Measurements from ENCODE around the gene POLDIP2. TPM values are rescaled to one million over a fixed set of nuclear protein-coding genes. Genes with fewer than 3 reads are reported as not detected.

Gene POLDIP2
- total and polyA plus RNA-seq, 11 donors = 97.8 to 194 (median 163) TPM

DNA sequence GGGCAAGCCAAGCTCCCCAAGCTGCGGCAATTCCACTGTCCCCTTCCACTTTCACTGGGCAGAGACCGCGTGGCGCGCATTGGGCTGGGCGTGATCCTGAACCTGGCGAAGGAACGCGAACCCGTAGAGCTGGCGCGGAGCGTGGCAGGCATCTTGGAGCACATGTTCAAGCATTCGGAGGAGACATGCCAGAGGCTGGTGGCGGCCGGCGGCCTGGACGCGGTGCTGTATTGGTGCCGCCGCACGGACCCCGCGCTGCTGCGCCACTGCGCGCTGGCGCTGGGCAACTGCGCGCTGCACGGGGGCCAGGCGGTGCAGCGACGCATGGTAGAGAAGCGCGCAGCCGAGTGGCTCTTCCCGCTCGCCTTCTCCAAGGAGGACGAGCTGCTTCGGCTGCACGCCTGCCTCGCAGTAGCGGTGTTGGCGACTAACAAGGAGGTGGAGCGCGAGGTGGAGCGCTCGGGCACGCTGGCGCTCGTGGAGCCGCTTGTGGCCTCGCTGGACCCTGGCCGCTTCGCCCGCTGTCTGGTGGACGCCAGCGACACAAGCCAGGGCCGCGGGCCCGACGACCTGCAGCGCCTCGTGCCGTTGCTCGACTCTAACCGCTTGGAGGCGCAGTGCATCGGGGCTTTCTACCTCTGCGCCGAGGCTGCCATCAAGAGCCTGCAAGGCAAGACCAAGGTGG is 24.0 kb upstream of the POLDIP2 start:
- no peak for TF ChIP-seq POLR2A (IDR thresholded peaks at IDR 0.05)
- TF ChIP-seq, protein P1, sequence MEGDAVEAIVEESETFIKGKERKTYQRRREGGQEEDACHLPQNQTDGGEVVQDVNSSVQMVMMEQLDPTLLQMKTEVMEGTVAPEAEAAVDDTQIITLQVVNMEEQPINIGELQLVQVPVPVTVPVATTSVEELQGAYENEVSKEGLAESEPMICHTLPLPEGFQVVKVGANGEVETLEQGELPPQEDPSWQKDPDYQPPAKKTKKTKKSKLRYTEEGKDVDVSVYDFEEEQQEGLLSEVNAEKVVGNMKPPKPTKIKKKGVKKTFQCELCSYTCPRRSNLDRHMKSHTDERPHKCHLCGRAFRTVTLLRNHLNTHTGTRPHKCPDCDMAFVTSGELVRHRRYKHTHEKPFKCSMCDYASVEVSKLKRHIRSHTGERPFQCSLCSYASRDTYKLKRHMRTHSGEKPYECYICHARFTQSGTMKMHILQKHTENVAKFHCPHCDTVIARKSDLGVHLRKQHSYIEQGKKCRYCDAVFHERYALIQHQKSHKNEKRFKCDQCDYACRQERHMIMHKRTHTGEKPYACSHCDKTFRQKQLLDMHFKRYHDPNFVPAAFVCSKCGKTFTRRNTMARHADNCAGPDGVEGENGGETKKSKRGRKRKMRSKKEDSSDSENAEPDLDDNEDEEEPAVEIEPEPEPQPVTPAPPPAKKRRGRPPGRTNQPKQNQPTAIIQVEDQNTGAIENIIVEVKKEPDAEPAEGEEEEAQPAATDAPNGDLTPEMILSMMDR (IDR thresholded peaks at IDR 0.05) = peak in 4 of 12 donors; percentile 7 to 25 (median 16)
- Histone ChIP-seq H3K27me3 (peaks cover 0 to 8% (median 0%) of the 10 kb centered on the region in 9 donors), H3K36me3 (peaks cover 0 to under 1% (median 0%) of the 10 kb centered on the region in 9 donors), H3K4me1 (peaks cover 0 to 25% (median 4%) of the 10 kb centered on the region in 12 donors), H3K27ac (no peak overlapping the region), H3K9me3 (no peaks in the 10 kb centered on the region), H3K4me3 (peak overlapping the region in 8 of 12 donors; percentile 2 to 25 (median 10))
- DNase-seq (no peak), ATAC-seq (peak in 3 of 4 donors; percentile 27 to 35 (median 29))
- WGBS, 4 donors = 18 to 37% (median 35%) methylated on average over 55 to 72 of the region's 72 CpGs
- intact Hi-C loops (cut with DNase I) = no loop called here

DNA sequence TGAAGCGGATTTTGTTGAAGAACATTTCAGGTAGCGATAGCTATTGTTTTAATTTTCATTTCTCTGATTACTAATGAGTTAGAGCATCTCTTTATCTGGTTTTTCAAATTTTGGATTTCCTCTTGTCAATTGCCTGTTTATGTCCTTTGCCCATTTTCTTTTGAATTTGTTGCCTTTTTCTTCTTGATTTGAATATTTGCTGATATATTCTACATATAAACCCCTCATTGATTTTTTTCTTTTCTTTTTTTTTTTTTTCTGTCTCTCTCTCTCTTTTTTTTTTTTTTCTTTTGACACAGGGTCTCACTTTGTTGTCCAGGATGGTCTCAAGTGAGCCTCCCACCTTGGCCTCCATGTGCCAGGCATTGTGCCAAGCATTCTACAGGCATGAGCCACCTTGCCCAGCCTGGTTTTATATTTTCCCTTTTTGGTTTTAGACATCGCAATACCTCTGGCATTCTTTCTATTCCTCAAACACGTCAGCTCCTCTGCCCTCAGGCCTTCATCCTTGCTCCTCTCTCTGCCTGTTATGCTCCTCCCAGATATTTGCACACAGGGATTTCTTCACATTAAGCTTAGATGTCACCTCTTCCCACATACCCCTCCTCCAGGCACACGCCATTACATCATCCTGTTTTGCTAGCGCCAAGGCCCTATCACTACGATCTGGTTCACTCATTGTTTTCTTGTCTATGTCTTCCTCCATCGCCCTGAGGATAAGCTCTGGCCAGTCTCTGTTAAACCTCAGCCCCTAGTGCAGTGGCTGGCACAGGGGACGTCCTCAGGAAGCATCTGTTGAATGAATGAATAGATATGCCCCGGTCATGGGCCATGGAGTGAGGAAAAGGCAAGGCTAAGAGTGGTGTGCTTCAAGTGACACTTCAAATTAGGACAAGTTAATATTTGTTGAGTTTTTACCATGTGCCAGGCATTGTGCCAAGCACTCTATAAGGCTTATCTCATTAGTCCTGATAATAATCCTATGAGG is 22.8 kb upstream of the POLDIP2 start:
- Histone ChIP-seq H3K27ac (no peak overlapping the region), H3K27me3 (peaks cover 0 to 8% (median 0%) of the 10 kb centered on the region in 9 donors), H3K4me3 (no peak overlapping the region), H3K4me1 (peaks cover 0 to 24% (median 4%) of the 10 kb centered on the region in 12 donors), H3K36me3 (no peaks in the 10 kb centered on the region), H3K9me3 (no peaks in the 10 kb centered on the region)
- intact Hi-C loops (cut with DNase I) = loop anchor here in 1 of 10 donors (10.0 kb wide), 1 partner anchor 65 kb away; the partner anchor contains the start of gene TMEM97
- no peak for TF ChIP-seq POLR2A (IDR thresholded peaks at IDR 0.05)
- TF ChIP-seq, protein P1 (IDR thresholded peaks at IDR 0.05) = no peak
- no peak for ATAC-seq
- WGBS, 4 donors = 72 to 78% (median 75%) methylated on average over 10 of the region's 10 CpGs
- DNase-seq = no peak

DNA sequence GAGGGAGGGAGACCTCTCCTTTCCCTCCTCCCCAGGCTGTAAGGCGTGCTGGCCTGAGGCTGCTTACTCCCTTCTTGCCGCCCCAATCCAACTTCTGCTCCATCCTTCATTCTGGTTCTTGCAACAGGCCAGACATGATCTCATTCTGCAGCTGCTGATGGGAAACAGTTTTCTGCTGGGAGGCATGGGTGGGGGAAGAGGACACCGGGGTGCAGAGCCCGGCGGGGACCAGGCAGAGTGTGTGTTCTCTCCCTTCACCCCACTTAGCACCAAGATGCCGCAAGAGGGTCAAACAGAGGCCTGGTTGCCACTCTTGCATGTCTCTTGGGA is 15.6 kb upstream of the POLDIP2 start:
- peak overlapping the region in 7 of 12 donors; percentile 60 to 85 (median 66) for H3K4me3 ChIP-seq
- WGBS, 4 donors = 77 to 89% (median 84%) methylated on average over 6 of the region's 6 CpGs
- ATAC-seq = no peak

More for the DNA sequence above, 15.6 kb upstream of the POLDIP2 start:
- Histone ChIP-seq H3K27ac (no peak overlapping the region), H3K27me3 (no peaks in the 10 kb centered on the region), H3K4me1 (peaks cover 7 to 39% (median 25%) of the 10 kb centered on the region in 12 donors), H3K36me3 (no peaks in the 10 kb centered on the region), H3K9me3 (no peaks in the 10 kb centered on the region)
- no peak for DNase-seq
- intact Hi-C loops (cut with DNase I) = loop anchor here in 1 of 10 donors (10.0 kb wide), 1 partner anchor 58 kb away; the partner anchor contains the start of gene TMEM97
- TF ChIP-seq, protein P1 (IDR thresholded peaks at IDR 0.05) = no peak
- no peak for TF ChIP-seq POLR2A (IDR thresholded peaks at IDR 0.05)

All from heart left ventricle (tissue), 16 donors.